DND-41 (cell line): ENCODE data around the gene CCAR1.
"Not testable (repeated sequence)": the region's sequence is repeated elsewhere in the genome, so short reads cannot be mapped to it uniquely, and the experiment has no call there.

Source experiments
- ATAC-seq: fragments of 200-7000 bp; cut with Tn5 transposase; 3 replicates; pipeline ENCODE4 v1.9.1; 2021; ENCODE audit warnings: low read depth; ENCODE audit not compliant: insufficient read depth
- DNase-seq: peaks from one replicate; pipeline ENCODE4 v3.0.0-alpha.2; 2020
- H2AFZ ChIP-seq: 2 replicates; pipeline ENCODE4 v1.6.0; 2012; ENCODE audit warnings: low read depth, low read length
- H3K27ac ChIP-seq: 2 replicates; pipeline ENCODE4 v1.5.1; 2012; ENCODE audit warnings: low read length, inconsistent platforms
- H3K27me3 ChIP-seq: fragments of 200-600 bp; sonication (generic); 2 replicates; pipeline ENCODE4 v1.6.0; 2012; ENCODE audit warnings: low read length, mild to moderate bottlenecking, inconsistent platforms; ENCODE audit not compliant: insufficient read depth, poor library complexity
- H3K36me3 ChIP-seq: 2 replicates; pipeline ENCODE4 v1.5.1; 2012; ENCODE audit warnings: low read length, inconsistent platforms; ENCODE audit not compliant: insufficient read depth
- H3K4me1 ChIP-seq: 2 replicates; pipeline ENCODE4 v1.5.1; 2012; ENCODE audit warnings: mild to moderate bottlenecking, low read length; ENCODE audit not compliant: insufficient read depth
- H3K4me2 ChIP-seq: 2 replicates; pipeline ENCODE4 v1.6.0; 2012; ENCODE audit warnings: mild to moderate bottlenecking, moderate library complexity, low read length, inconsistent platforms; ENCODE audit not compliant: insufficient read depth
- H3K4me3 ChIP-seq, 2 experiments: fragments of 200-600 bp in 1 of 2; shearing (Covaris generic) in 1 of 2; 2 replicates each; pipeline ENCODE4 v1.5.1; 2012 to 2016; ENCODE audit warnings: inconsistent platforms in 2 of 2, low read length in 2 of 2, mild to moderate bottlenecking in 2 of 2, low read depth in 1 of 2, moderate library complexity in 1 of 2
- H3K79me2 ChIP-seq: 2 replicates; pipeline ENCODE4 v1.6.0; 2012; ENCODE audit warnings: low read length, inconsistent platforms; ENCODE audit not compliant: insufficient read depth
- H3K9ac ChIP-seq: 2 replicates; pipeline ENCODE4 v1.6.0; 2012; ENCODE audit warnings: low read depth, mild to moderate bottlenecking, inconsistent platforms, low read length, moderate library complexity
- H3K9me3 ChIP-seq: 2 replicates; pipeline ENCODE4 v1.5.1; 2012; ENCODE audit warnings: low read length, moderate library complexity, mild to moderate bottlenecking, inconsistent platforms; ENCODE audit not compliant: insufficient read depth, severe bottlenecking
- H4K20me1 ChIP-seq: 2 replicates; pipeline ENCODE4 v1.6.0; 2012; ENCODE audit warnings: low read length; ENCODE audit not compliant: insufficient read depth
- CTCF ChIP-seq: IDR thresholded peaks from 2 replicates; pipeline ENCODE4 v1.5.1; 2012; ENCODE audit warnings: borderline replicate concordance, low read length, moderate library complexity, mild to moderate bottlenecking; ENCODE audit not compliant: poor library complexity, severe bottlenecking; ENCODE audit errors: extremely low read depth
- EZH2 ChIP-seq: IDR thresholded peaks from 3 replicates; pipeline ENCODE4 v1.6.1; 2012; ENCODE audit warnings: borderline replicate concordance, low read depth, mild to moderate bottlenecking, moderate library complexity, low read length, inconsistent platforms; ENCODE audit not compliant: severe bottlenecking

The CCAR1 gene

GRCh38 chr10:68697106-68697505 lies 23.9 kb upstream of the CCAR1 start:
- Histone ChIP-seq H3K27ac (no peak overlapping the region), H3K9me3 (no peaks in the 10 kb centered on the region), H3K4me2 (no peak overlapping the region), H3K79me2 (no peaks in the 10 kb centered on the region), H3K9ac (no peak overlapping the region), H3K4me3 (no peak overlapping the region), H2AFZ (no peak overlapping the region), H3K36me3 (no peaks in the 10 kb centered on the region), H3K27me3 (no peaks in the 10 kb centered on the region), H3K4me1 (no peaks in the 10 kb centered on the region), H4K20me1 (no peaks in the 10 kb centered on the region)
- ATAC-seq (no peak), DNase-seq (no peak)
- TF ChIP-seq CTCF (no peak), EZH2 (no peak)

- Histone ChIP-seq H3K4me2 (no peak overlapping the region), H3K9ac (no peak overlapping the region), H3K27ac (no peak overlapping the region), H3K4me3 (no peak overlapping the region), H4K20me1 (no peaks in the 10 kb centered on the region), H3K9me3 (no peaks in the 10 kb centered on the region), H2AFZ (no peak overlapping the region), H3K4me1 (no peaks in the 10 kb centered on the region), H3K79me2 (no peaks in the 10 kb centered on the region), H3K36me3 (no peaks in the 10 kb centered on the region), H3K27me3 (no peaks in the 10 kb centered on the region)
- DNase-seq = no peak
- TF ChIP-seq CTCF = no peak
- no peak for TF ChIP-seq EZH2
- ATAC-seq = no peak
Observed at GRCh38 chr10:68700197-68700596, 20.8 kb upstream of the CCAR1 start.

- Histone ChIP-seq H3K27me3 (no peaks in the 10 kb centered on the region), H3K4me3 (no peak overlapping the region), H3K4me2 (no peak overlapping the region), H4K20me1 (no peaks in the 10 kb centered on the region), H2AFZ (no peak overlapping the region), H3K27ac (no peak overlapping the region), H3K36me3 (no peaks in the 10 kb centered on the region), H3K79me2 (no peaks in the 10 kb centered on the region), H3K9ac (no peak overlapping the region), H3K9me3 (no peaks in the 10 kb centered on the region), H3K4me1 (no peaks in the 10 kb centered on the region)
- TF ChIP-seq CTCF (no peak), EZH2 (no peak)
- ATAC-seq (no peak), DNase-seq (no peak)
Observed at GRCh38 chr10:68705548-68705947, 15.5 kb upstream of the CCAR1 start.

GRCh38 chr10:68708987-68709386 lies 12.1 kb upstream of the CCAR1 start:
- not testable (repeated sequence) for H3K36me3 ChIP-seq, DNase-seq, H3K4me2 ChIP-seq, H3K4me1 ChIP-seq, H2AFZ ChIP-seq, H3K9ac ChIP-seq, ATAC-seq, H3K27me3 ChIP-seq, H3K27ac ChIP-seq, H3K4me3 ChIP-seq, H3K9me3 ChIP-seq, H3K79me2 ChIP-seq, H4K20me1 ChIP-seq

- H3K27ac ChIP-seq, H3K9ac ChIP-seq, H3K4me3 ChIP-seq, H3K79me2 ChIP-seq, H3K9me3 ChIP-seq, H3K36me3 ChIP-seq, H2AFZ ChIP-seq, H3K27me3 ChIP-seq, ATAC-seq, DNase-seq, H4K20me1 ChIP-seq, H3K4me2 ChIP-seq, H3K4me1 ChIP-seq: not testable (repeated sequence)
Observed at GRCh38 chr10:68713065-68713464, 8.0 kb upstream of the CCAR1 start.
